Posterior cingulate gyrus (tissue), 11 donors: Measurements from ENCODE around the gene GNG7.
A peak's percentile ranks its signal among the peaks of the same experiment; 100 is the strongest.

Source experiments
- DNase-seq, 10 donors: peaks; one replicate each; pipeline versions ENCODE4 v3.0.0 to v3.0.0-alpha.2; 2020 to 2021; ENCODE audit warnings: mixed read lengths in 3 of 10
- intact Hi-C: fragments of 100-400 bp; cut with DNase I; formaldehyde crosslinking; loops from one replicate; pipeline ENCODE4 v1.15.1; 2023

Gene GNG7

GRCh38 chr19:2702170-2703076 lies at the start of gene GNG7:
Gene GNG7 (minus strand): TSS chr19:2702694. CDS start chr19:2520688, 182,006 bp downstream.
- peak; percentile 86 to 100 (median 96) for DNase-seq
- intact Hi-C loops, result loop anchor here (5.0 kb wide), 1 partner anchor 40 kb away; the partner anchor contains the start of gene SLC39A3

DNA sequence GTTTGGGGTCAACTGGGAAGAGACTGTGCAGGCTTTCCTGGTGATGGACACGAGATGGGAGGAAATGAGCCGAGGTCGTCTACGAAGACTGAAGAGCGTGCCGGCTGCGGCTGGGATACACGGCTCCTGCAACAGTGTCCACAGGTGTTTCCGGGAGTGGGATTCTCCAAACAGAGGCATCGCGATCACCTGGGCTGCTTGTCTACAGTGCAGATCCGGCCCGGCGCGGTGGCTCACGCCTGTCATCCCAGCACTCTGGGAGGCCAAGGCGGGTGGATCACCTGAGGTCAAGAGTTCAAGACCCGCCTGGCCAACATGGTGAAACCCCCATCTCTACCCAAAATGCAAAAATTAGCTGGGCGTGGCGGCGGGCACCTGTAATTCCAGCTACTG lies 48.9 kb upstream of the GNG7 start:
- intact Hi-C loops, result no loop called here
- DNase-seq, result peak in 1 of 10 donors; percentile 58

DNA sequence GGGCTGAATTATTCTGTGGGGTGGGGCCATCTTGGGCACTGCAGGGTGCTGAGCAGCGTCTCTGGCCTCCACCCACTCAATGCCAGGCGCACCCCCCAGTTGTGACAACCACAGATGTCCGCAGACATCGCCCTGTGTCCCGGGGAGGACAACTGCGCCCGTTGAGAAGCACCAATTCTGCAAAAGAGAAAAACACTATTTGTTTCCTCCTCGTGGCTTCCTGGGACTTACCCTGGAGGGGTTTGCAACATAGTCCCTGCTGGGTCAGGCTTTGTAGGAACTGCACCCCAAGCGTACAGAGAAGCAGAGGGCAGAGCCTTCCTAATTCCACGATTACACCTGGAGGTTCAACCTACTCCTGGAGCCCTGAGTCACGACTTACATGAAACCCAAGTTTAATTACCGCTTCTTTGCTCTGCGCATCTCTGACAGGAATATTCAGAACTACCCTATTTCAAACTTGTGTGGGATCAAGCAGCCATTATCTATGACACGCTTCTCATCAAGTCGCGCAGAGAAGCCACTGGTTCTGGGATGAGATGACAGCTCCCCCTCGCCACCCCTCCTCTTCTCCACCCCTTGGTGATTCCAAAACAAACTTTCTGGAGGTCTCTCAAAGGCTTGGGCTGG lies 48.4 kb upstream of the GNG7 start:
- intact Hi-C loops, result no loop called here
- no peak for DNase-seq

DNA sequence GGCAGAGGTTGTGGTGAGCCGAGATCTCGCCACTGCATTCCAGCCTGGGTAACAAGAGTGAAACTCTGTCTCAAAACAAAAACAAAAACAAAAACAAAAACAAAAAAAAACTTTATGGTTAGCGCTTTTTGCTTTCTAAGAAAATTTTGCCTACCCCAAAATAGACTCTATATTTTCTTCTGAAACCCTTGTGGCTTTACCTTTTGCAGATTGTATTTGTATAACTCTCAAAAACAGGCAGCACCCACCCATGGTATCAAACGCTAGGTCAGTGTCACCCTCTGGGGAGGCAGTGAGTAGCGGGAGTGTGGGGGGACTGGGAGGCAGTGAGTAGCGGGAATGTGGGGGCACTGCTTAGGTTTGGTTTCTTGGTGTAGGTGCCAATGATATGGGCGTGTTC lies 44.9 kb upstream of the GNG7 start:
- intact Hi-C loops, result no loop called here
- no peak for DNase-seq

DNA sequence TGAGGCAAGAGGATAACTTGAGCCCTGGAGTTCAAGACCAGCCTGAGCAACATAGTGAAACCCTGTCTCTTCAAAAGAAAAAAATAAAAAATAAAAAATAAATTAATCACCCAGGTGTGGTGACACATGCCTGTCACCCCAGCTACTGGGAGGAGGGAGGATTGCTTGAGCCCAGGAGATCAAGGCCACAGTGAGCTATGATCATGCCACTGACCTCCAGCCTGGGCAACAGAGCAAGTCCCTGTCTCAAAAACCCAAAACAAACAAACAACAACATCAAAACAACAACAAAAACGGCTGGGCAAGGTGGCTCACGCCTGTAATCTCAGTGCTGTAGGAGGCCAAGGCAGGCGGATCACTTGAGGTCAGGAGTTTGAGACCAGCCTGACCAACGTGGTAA lies 41.6 kb upstream of the GNG7 start:
- intact Hi-C loops, result loop anchor here (5.0 kb wide), 1 partner anchor 42 kb away; the partner anchor contains the start of gene GNG7
- DNase-seq, result no peak

GRCh38 chr19:2743099-2743498 lies 40.6 kb upstream of the GNG7 start:
- intact Hi-C loops, result loop anchor here (5.0 kb wide), 1 partner anchor 41 kb away; the partner anchor contains the start of gene GNG7
- peak in 2 of 10 donors; percentile 34 to 64 for DNase-seq

GRCh38 chr19:2740314-2740656 lies 37.8 kb upstream of the GNG7 start:
- intact Hi-C loops, result loop anchor here (5.0 kb wide), 1 partner anchor 38 kb away; the partner anchor contains the start of gene GNG7
- DNase-seq, result no peak

- DNase-seq, result peak; percentile 94 to 99 (median 99)
- intact Hi-C loops, result loop anchor here (5.0 kb wide), 1 partner anchor 37 kb away; the partner anchor contains the start of gene GNG7
Observed at GRCh38 chr19:2739602-2740313, 37.3 kb upstream of the GNG7 start, which contains the start of gene SLC39A3. Gene SLC39A3 (minus strand): TSS chr19:2740017. CDS start chr19:2737257, 2,760 bp downstream.

DNA sequence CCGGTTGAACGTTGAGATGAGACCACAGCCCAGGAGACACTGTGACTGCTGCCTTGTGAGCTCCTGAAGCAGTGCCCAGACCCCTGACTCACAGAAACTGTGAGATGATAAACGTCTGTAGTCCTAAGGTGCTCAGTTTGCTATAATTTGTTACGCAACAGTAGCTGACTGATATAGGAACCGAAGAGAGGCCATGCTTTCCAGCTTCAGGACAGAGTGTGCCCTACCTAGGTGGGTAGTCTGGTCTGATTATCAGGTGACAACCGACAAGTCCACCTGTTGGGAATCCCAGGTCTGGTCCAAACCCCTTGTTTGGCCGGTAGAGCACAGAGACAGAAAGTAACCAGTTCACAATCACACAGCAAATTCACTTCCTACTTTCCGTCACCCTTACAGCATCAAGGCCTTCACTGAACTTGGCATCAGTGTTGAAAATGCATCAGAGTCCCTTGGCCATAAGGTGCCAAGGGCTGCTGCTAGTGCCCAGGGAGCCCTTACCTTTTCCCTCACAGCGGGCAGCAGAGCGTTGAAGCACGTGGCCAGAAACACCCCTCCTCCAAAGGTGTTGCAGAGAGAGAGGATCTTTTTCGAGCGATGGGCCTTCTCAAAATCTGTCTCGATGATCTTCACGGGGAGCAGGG lies 34.2 kb upstream of the GNG7 start:
- intact Hi-C loops, result no loop called here
- DNase-seq, result no peak

GRCh38 chr19:2735374-2735773 lies 32.9 kb upstream of the GNG7 start:
- no peak for DNase-seq
- intact Hi-C loops, result no loop called here

GRCh38 chr19:2734589-2735288 lies 32.2 kb upstream of the GNG7 start:
- intact Hi-C loops, result no loop called here
- DNase-seq, result no peak

GRCh38 chr19:2733930-2734588 lies 31.6 kb upstream of the GNG7 start:
- DNase-seq, result peak in 1 of 10 donors; percentile 80
- intact Hi-C loops, result no loop called here

DNA sequence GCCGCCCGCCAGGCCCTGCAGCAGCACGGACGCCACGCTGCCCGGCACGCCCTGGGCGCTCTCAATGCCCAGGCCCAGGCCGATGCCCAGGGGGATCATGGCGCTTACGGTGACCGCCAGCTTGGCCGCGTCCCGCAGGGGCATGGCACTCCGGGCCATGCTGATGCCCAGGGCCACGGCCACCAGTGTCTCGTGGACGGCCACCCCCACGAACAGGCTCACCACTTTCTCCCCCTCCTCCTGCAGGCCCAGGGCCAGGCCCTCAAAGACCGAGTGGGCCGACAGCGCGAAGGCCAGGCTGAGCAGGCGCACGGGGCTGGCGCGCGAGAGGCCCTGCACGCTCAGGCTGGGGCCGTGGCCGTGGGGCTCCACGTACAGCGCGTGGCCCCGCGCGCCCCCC lies 30.4 kb upstream of the GNG7 start:
- no peak for DNase-seq
- intact Hi-C loops, result no loop called here

- DNase-seq, result no peak
- intact Hi-C loops, result no loop called here
Observed at GRCh38 chr19:2732157-2732725, 29.7 kb upstream of the GNG7 start.

- intact Hi-C loops, result no loop called here
- DNase-seq, result no peak
Observed at GRCh38 chr19:2731181-2731995, 28.9 kb upstream of the GNG7 start.

- no peak for DNase-seq
- intact Hi-C loops, result no loop called here
Observed at GRCh38 chr19:2729943-2730818, 27.7 kb upstream of the GNG7 start.

GRCh38 chr19:2728783-2729387 lies 26.4 kb upstream of the GNG7 start:
- intact Hi-C loops, result no loop called here
- peak in 1 of 10 donors; percentile 77 for DNase-seq
